ENCODE results near the gene CDK2AP2. TPM values are rescaled to one million over a fixed set of nuclear protein-coding genes. Genes with fewer than 3 reads are reported as not detected.

CDK2AP2 gene
- polyA plus RNA-seq, 1 experiment: 11.7 TPM

DNA sequence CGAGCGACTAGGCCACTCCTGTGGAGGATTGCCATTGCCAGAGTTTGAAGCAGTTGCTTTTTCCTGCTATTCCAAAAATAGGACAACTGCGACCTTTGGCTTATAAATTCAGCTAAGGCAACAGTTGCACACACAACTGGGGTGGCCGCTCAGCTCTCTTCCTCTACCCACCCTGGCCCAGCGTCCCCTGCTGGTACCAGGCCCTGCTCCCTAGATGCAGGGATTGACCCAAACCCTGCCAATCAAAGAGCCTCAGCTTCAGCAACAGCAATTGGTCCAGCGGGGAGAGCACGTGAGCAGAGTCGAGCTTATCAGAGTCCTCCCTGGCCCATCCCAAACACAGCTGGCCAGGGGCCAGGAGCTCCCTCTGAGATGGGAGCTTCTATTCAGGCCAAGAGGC is 37.3 kb upstream of the CDK2AP2 start:
- Histone ChIP-seq H3K9me3 (ENCODE audit: control insufficient read depth, insufficient read depth, low read length) (no peaks in the 10 kb centered on the region), H3K4me3 (ENCODE audit: low read depth, low read length) (no peak overlapping the region), H3K27ac (ENCODE audit: low read depth, low read length) (no peak overlapping the region), H3K27me3 (ENCODE audit: control insufficient read depth, insufficient read depth, low read length) (no peaks in the 10 kb centered on the region)
- POLR2A ChIA-PET: no interaction called here
- DNase-seq (ENCODE audit: low read depth, low spot score): no peak
- CTCF ChIA-PET: interaction anchor here (0.6 to 1.1 kb wide), 2 partner anchors 14 to 27 kb away, joined by 3 to 5 read pairs; no protein-coding TSS in a partner anchor
- TF ChIP-seq, protein P1, sequence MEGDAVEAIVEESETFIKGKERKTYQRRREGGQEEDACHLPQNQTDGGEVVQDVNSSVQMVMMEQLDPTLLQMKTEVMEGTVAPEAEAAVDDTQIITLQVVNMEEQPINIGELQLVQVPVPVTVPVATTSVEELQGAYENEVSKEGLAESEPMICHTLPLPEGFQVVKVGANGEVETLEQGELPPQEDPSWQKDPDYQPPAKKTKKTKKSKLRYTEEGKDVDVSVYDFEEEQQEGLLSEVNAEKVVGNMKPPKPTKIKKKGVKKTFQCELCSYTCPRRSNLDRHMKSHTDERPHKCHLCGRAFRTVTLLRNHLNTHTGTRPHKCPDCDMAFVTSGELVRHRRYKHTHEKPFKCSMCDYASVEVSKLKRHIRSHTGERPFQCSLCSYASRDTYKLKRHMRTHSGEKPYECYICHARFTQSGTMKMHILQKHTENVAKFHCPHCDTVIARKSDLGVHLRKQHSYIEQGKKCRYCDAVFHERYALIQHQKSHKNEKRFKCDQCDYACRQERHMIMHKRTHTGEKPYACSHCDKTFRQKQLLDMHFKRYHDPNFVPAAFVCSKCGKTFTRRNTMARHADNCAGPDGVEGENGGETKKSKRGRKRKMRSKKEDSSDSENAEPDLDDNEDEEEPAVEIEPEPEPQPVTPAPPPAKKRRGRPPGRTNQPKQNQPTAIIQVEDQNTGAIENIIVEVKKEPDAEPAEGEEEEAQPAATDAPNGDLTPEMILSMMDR (IDR thresholded peaks at IDR 0.05; ENCODE audit: low read depth, low read length): no peak

DNA sequence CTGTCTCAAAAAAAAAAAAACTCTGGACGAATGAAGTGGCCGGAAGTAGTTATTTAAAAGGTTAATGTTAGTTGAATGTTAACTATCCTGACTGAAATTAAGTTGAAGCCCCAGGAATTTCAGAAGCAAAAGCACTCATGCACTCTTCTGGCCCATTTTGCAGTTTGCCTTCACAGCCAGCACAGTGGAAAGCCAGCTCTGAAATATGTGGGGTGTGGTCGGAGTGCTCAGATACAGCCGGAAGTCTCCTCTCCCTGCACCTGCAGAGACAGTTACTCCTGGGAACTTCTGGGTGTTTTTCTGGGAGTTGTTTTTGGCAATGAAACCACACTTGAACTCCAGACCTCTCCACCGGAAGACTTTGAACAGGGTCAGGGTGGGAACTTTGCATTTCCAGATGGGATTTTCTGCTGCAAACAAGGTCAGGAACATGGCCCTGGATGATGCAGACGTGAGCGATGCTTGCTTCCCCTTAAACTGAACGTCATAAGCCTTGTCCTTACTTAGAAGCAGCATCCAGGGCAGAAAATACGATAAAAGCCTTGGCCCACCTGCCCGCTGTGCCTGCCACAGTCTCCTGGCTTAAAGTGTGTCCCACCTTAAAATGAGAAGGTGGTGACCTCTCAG is 36.8 kb upstream of the CDK2AP2 start:
- Histone ChIP-seq H3K27ac (ENCODE audit: low read depth, low read length) (no peak overlapping the region), H3K4me3 (ENCODE audit: low read depth, low read length) (no peak overlapping the region), H3K9me3 (ENCODE audit: control insufficient read depth, insufficient read depth, low read length) (no peaks in the 10 kb centered on the region), H3K27me3 (ENCODE audit: control insufficient read depth, insufficient read depth, low read length) (no peaks in the 10 kb centered on the region)
- TF ChIP-seq, protein P1 (IDR thresholded peaks at IDR 0.05; ENCODE audit: low read depth, low read length): no peak
- ChIA-PET CTCF (interaction anchor here (0.6 kb wide), 1 partner anchor 27 kb away, joined by 3 read pairs; no protein-coding TSS in a partner anchor), POLR2A (no interaction called here)
- DNase-seq (ENCODE audit: low read depth, low spot score): no peak

DNA sequence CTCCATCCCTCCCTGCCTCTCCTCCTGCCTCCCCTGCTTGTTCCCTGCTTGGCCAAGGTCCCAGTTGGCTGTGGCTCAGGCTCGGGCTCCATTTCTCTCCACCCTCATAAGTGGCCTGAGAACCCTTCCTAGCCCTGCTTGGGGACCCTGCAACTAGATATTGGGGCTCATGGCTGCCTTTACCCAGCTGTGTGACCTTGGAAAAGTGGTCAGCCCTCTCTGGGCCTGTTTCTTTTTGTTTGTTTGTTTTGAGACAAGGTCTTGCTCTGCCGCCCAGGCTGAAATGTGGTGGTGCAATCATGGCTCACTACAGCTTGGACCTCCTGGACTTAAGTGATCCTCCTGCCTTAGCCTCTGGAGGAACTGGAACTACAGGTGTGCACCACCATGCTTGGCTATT is 35.6 kb upstream of the CDK2AP2 start:
- no peaks in the 10 kb centered on the region for H3K27me3 ChIP-seq (ENCODE audit: control insufficient read depth, insufficient read depth, low read length)
- POLR2A ChIA-PET: no interaction called here
- CTCF ChIA-PET: interaction anchor here (0.6 kb wide), 1 partner anchor 169 kb away, joined by 7 read pairs; no protein-coding TSS in a partner anchor
- H3K4me3 ChIP-seq (ENCODE audit: low read depth, low read length): no peak overlapping the region
- no peak overlapping the region for H3K27ac ChIP-seq (ENCODE audit: low read depth, low read length)
- TF ChIP-seq, protein P1 (IDR thresholded peaks at IDR 0.05; ENCODE audit: low read depth, low read length): no peak
- H3K9me3 ChIP-seq (ENCODE audit: control insufficient read depth, insufficient read depth, low read length): no peaks in the 10 kb centered on the region
- DNase-seq (ENCODE audit: low read depth, low spot score): no peak

DNA sequence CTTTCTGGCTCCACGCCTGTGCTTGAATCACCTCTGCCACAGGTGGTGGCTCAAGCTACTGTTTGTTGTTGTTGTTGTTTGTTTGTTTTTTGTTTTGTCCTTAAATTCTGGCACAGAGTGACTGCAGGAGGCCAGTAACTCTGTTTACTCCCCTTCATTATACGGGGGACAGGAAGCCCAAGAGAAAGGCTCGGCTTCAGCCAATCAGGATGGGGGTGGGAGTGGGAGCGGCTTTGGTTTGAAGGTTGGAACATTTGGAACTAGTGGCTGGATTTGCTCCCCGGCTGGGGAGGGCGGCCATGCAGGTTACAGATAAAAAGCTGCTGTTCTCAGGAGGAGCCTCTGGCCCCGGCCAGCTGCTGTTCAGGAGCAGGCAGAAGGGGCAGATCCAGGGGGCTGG is 35.0 kb upstream of the CDK2AP2 start:
- CTCF ChIA-PET: interaction anchor here (0.6 kb wide), 1 partner anchor 170 kb away, joined by 7 read pairs; no protein-coding TSS in a partner anchor
- POLR2A ChIA-PET: no interaction called here
- Histone ChIP-seq H3K27me3 (ENCODE audit: control insufficient read depth, insufficient read depth, low read length) (no peaks in the 10 kb centered on the region), H3K4me3 (ENCODE audit: low read depth, low read length) (no peak overlapping the region), H3K27ac (ENCODE audit: low read depth, low read length) (no peak overlapping the region), H3K9me3 (ENCODE audit: control insufficient read depth, insufficient read depth, low read length) (no peaks in the 10 kb centered on the region)
- DNase-seq (ENCODE audit: low read depth, low spot score): no peak
- TF ChIP-seq, protein P1 (IDR thresholded peaks at IDR 0.05; ENCODE audit: low read depth, low read length): no peak

DNA sequence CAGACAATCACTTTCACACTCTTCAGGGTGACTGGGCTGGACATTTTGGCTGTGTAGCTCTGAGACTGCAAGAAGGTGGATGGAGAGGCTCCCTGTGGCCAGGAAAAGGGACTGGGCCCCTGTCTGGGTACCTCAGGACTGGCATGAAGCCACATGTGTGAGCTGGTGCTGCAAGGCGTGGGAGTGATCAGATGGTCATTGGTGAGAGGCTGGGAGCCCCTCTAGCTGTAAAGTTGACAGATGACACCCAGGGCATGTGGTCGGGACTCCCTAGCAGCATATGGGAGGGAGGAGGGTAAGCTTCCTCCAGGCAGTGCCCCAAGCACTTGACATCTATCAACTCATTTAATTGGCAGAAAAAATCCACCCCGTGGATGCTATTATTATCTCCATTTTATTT is 34.2 kb upstream of the CDK2AP2 start:
- POLR2A ChIA-PET: no interaction called here
- Histone ChIP-seq H3K9me3 (ENCODE audit: control insufficient read depth, insufficient read depth, low read length) (no peaks in the 10 kb centered on the region), H3K27ac (ENCODE audit: low read depth, low read length) (no peak overlapping the region), H3K27me3 (ENCODE audit: control insufficient read depth, insufficient read depth, low read length) (no peaks in the 10 kb centered on the region), H3K4me3 (ENCODE audit: low read depth, low read length) (no peak overlapping the region)
- CTCF ChIA-PET: no interaction called here
- DNase-seq (ENCODE audit: low read depth, low spot score): no peak
- TF ChIP-seq, protein P1 (IDR thresholded peaks at IDR 0.05; ENCODE audit: low read depth, low read length): no peak
